22Rv1 (cell line): ENCODE data around the gene ATP8B3.

Experiments
- ZFX ChIP-seq: fragments of 450-650 bp; IDR thresholded peaks from 2 replicates; pipeline ENCODE4 v1.6.1; 2017; ENCODE audit warnings: antibody characterized with exemption, borderline replicate concordance
- TF ChIP-seq, protein P1 (sequence below): fragments of 450-650 bp; IDR thresholded peaks from 2 replicates; pipeline ENCODE4 v1.5.1; 2017; ENCODE audit warnings: mild to moderate bottlenecking

GRCh38 chr19:1758959-1759903 lies 52.8 kb downstream of the ATP8B3 start:
- TF ChIP-seq, protein P1, sequence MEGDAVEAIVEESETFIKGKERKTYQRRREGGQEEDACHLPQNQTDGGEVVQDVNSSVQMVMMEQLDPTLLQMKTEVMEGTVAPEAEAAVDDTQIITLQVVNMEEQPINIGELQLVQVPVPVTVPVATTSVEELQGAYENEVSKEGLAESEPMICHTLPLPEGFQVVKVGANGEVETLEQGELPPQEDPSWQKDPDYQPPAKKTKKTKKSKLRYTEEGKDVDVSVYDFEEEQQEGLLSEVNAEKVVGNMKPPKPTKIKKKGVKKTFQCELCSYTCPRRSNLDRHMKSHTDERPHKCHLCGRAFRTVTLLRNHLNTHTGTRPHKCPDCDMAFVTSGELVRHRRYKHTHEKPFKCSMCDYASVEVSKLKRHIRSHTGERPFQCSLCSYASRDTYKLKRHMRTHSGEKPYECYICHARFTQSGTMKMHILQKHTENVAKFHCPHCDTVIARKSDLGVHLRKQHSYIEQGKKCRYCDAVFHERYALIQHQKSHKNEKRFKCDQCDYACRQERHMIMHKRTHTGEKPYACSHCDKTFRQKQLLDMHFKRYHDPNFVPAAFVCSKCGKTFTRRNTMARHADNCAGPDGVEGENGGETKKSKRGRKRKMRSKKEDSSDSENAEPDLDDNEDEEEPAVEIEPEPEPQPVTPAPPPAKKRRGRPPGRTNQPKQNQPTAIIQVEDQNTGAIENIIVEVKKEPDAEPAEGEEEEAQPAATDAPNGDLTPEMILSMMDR: no peak
- no peak for TF ChIP-seq ZFX
